ENCODE measurements around the gene DPH1.

Gene DPH1

GRCh38 chr17:1992541-1992940 lies 37.4 kb upstream of the DPH1 start:
- no peak for TF ChIP-seq CTCF (IDR thresholded peaks at IDR 0.05; ENCODE audit: low read depth, low read length)
- DNase-seq (ENCODE audit: extremely low read depth, low read depth): no peak

GRCh38 chr17:1994707-1995106 lies 35.2 kb upstream of the DPH1 start:
- no peak for DNase-seq (ENCODE audit: extremely low read depth, low read depth)
- no peak for TF ChIP-seq CTCF (IDR thresholded peaks at IDR 0.05; ENCODE audit: low read depth, low read length)

- no peak for DNase-seq (ENCODE audit: extremely low read depth, low read depth)
- TF ChIP-seq CTCF (IDR thresholded peaks at IDR 0.05; ENCODE audit: low read depth, low read length): no peak
These were observed 34.5 kb upstream of the DPH1 start for GRCh38 chr17:1995321-1995892.

- no peak for TF ChIP-seq CTCF (IDR thresholded peaks at IDR 0.05; ENCODE audit: low read depth, low read length)
- DNase-seq (ENCODE audit: extremely low read depth, low read depth): no peak
These were observed 33.8 kb upstream of the DPH1 start for GRCh38 chr17:1995907-1996799.

- no peak for DNase-seq (ENCODE audit: extremely low read depth, low read depth)
These were observed 33.1 kb upstream of the DPH1 start for GRCh38 chr17:1996800-1997288.

GRCh38 chr17:1997289-1997926 lies 32.5 kb upstream of the DPH1 start:
- no peak for DNase-seq (ENCODE audit: extremely low read depth, low read depth)
- no peak for TF ChIP-seq CTCF (IDR thresholded peaks at IDR 0.05; ENCODE audit: low read depth, low read length)

More at GRCh38 chr17:1996800-1997288, 33.1 kb upstream of the DPH1 start:
- TF ChIP-seq CTCF (IDR thresholded peaks at IDR 0.05; ENCODE audit: low read depth, low read length): no peak

Data from AG09319 (cell line).